Sigmoid colon (tissue), 4 donors: Measurements from ENCODE around the gene TMEM141.

ENCODE experiments used
- CTCF ChIP-seq, 4 experiments: fragments of 450-650 bp in 3 of 4; fragments of 200-600 bp in 1 of 4; IDR thresholded peaks; one replicate each; pipeline ENCODE4 v1.5.1; 2016 to 2019; ENCODE audit warnings: antibody characterized with exemption in 4 of 4, mild to moderate bottlenecking in 3 of 4, moderate library complexity in 2 of 4
- POLR2A ChIP-seq, 2 donors: fragments of 450-650 bp; IDR thresholded peaks; one replicate each; pipeline ENCODE4 v1.6.1; 2016; ENCODE audit warnings: antibody characterized with exemption in 2 of 2, mild to moderate bottlenecking in 2 of 2, moderate library complexity in 2 of 2
- POLR2AphosphoS5 ChIP-seq, 4 donors: sonication (generic); formaldehyde crosslinking; IDR thresholded peaks; one replicate each; pipeline ENCODE4 v1.6.1; 2017; ENCODE audit warnings: antibody characterized with exemption in 4 of 4

DNA sequence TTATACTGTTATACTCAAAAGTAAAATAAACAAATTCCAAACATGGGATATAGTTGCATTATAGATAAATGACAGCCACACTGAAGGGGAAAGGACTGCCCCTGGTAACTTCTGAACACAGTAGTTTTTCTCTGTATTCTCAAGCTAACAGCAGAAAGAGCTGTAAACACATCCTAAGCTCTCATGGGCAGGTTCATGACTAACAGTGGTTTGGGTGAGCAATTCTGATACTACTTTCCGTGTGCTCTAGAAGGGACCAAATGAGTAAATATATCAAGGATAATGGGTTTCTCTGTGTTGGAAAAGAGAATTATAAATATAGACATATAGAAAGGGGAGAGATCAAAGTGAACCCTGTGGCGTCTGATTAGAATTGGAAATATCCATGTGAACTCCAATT, 40.6 kb upstream of the TMEM141 start:
- TF ChIP-seq CTCF (IDR thresholded peaks at IDR 0.05) = no peak
- TF ChIP-seq POLR2AphosphoS5 (IDR thresholded peaks at IDR 0.05) = no peak
- no peak for TF ChIP-seq POLR2A (IDR thresholded peaks at IDR 0.05)
